OCI-LY3 (cell line): ENCODE measurements around the gene SBNO2.
A peak's percentile ranks its signal among the peaks of the same experiment; 100 is the strongest.

Experiments used
- H2AFZ ChIP-seq: fragments of 200-600, 300-600 bp; shearing (Covaris generic); 2 replicates; pipeline ENCODE4 v1.6.0; 2014; ENCODE audit warnings: antibody characterized with exemption, low read depth, low read length
- H3K27ac ChIP-seq: fragments of 200-600, 300-600 bp; sonication (generic); 2 replicates; pipeline ENCODE4 v1.5.1; 2014; ENCODE audit warnings: mild to moderate bottlenecking, low read length, moderate library complexity, mixed read lengths
- H3K27me3 ChIP-seq: fragments of 200-600, 300-600 bp; sonication (generic); 2 replicates; pipeline ENCODE4 v1.6.1; 2014; ENCODE audit warnings: low read depth, low read length, mixed read lengths
- H3K36me3 ChIP-seq: fragments of 200-600, 300-600 bp; sonication (generic); replicated peaks from 2 replicates; pipeline ENCODE3; 2014; ENCODE audit warnings: low read depth, low read length, mixed read lengths
- H3K4me1 ChIP-seq: fragments of 300-600, 200-600 bp; sonication (generic); 2 replicates; pipeline ENCODE4 v1.6.1; 2014; ENCODE audit warnings: low read length, mixed read lengths
- H3K4me2 ChIP-seq: fragments of 200-600, 300-600 bp; sonication (generic); 2 replicates; pipeline ENCODE4 v1.6.1; 2014; ENCODE audit warnings: low read length, mixed read lengths
- H3K4me3 ChIP-seq: fragments of 300-600, 200-600 bp; sonication (generic); 2 replicates; pipeline ENCODE4 v1.5.1; 2014; ENCODE audit warnings: antibody characterized with exemption, mild to moderate bottlenecking, low read length, moderate library complexity
- H3K79me2 ChIP-seq: fragments of 300-600, 200-600 bp; shearing (Covaris generic); 2 replicates; pipeline ENCODE4 v1.6.1; 2014; ENCODE audit warnings: mild to moderate bottlenecking, low read length, mixed read lengths
- H3K9ac ChIP-seq: fragments of 300-600, 200-600 bp; shearing (Covaris generic); 2 replicates; pipeline ENCODE4 v1.6.0; 2014; ENCODE audit warnings: mild to moderate bottlenecking, low read length, moderate library complexity
- H3K9me3 ChIP-seq: fragments of 200-600, 300-600 bp; shearing (Covaris generic); 2 replicates; pipeline ENCODE4 v1.6.1; 2014; ENCODE audit warnings: low read length, mixed read lengths; ENCODE audit not compliant: insufficient read depth
- H4K20me1 ChIP-seq: fragments of 200-600, 300-600 bp; sonication (generic); 2 replicates; pipeline ENCODE4 v1.6.1; 2016; ENCODE audit warnings: low read length, mixed read lengths; ENCODE audit not compliant: insufficient read depth
- EZH2phosphoT487 ChIP-seq: fragments of 200-600 bp; shearing (Covaris generic); IDR thresholded peaks from 2 replicates; pipeline ENCODE4 v1.6.1; 2018; ENCODE audit warnings: antibody characterized with exemption, mixed run types, low read depth
- TF ChIP-seq, protein P1 (sequence below): fragments of 200-600, 300-600 bp; sonication (generic); IDR thresholded peaks from 2 replicates; pipeline ENCODE4 v1.5.1; 2014; ENCODE audit warnings: antibody characterized with exemption, low read length, low read depth

Gene SBNO2, protein sequence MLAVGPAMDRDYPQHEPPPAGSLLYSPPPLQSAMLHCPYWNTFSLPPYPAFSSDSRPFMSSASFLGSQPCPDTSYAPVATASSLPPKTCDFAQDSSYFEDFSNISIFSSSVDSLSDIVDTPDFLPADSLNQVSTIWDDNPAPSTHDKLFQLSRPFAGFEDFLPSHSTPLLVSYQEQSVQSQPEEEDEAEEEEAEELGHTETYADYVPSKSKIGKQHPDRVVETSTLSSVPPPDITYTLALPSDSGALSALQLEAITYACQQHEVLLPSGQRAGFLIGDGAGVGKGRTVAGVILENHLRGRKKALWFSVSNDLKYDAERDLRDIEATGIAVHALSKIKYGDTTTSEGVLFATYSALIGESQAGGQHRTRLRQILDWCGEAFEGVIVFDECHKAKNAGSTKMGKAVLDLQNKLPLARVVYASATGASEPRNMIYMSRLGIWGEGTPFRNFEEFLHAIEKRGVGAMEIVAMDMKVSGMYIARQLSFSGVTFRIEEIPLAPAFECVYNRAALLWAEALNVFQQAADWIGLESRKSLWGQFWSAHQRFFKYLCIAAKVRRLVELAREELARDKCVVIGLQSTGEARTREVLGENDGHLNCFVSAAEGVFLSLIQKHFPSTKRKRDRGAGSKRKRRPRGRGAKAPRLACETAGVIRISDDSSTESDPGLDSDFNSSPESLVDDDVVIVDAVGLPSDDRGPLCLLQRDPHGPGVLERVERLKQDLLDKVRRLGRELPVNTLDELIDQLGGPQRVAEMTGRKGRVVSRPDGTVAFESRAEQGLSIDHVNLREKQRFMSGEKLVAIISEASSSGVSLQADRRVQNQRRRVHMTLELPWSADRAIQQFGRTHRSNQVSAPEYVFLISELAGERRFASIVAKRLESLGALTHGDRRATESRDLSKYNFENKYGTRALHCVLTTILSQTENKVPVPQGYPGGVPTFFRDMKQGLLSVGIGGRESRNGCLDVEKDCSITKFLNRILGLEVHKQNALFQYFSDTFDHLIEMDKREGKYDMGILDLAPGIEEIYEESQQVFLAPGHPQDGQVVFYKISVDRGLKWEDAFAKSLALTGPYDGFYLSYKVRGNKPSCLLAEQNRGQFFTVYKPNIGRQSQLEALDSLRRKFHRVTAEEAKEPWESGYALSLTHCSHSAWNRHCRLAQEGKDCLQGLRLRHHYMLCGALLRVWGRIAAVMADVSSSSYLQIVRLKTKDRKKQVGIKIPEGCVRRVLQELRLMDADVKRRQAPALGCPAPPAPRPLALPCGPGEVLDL (N-terminal part only)

DNA sequence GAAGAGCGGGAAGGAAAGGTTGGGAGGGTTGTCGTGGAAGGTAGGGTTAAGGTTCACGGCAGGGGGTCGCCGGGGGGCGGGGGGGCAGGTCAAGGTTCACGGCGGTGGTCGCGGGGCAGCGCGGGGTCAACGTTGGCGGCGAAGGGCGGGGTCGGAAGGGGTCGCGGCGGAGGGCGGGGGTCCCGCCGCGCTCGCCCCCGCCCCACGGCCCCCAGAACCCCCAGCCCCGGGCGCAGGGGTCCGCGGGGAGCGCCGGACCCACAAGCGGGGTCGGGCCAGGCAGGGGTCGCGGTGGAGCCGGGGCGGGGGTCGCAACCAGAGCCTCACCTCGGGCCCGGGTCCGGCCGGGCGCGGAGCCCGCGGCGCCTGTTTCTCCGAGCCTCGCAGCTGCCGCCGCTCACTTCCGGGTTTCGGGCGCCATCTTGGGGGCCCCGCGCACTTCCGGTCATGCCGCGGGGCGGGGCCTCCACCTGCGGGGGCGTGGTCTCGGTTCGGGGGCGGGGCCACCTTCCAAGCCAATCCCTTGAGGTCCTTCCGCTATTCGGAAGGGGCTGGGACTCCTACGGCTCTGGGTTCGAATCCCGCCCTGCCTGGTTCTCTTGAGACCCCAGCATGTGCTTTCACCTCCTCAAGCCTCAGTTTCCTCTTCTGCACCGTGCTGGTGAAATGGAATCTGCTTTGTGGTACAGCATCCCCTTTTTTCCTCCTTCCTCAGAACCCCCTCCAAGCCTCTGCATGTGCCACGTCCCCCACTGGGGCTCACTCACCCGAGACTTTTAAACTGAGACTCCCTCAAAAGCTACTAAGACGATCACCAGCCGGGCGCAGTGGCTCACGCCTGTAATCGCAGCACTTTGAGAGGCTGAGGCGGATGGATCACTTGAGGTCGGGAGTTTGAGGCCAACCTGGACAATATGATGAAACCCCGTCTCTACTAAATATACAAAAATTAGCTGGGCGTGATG is at the start of gene SBNO2:
Gene SBNO2 (minus strand): TSS at position 424 of the 965 bp plus-strand sequence. CDS start 19,992 bp downstream, outside the sequence.
- Histone ChIP-seq H3K79me2 (peaks cover 50% of the 10 kb centered on the region), H3K4me2 (peak within 1 kb of the TSS; percentile 99), H2AFZ (peak within 1 kb of the TSS; percentile 27), H4K20me1 (peaks cover 33% of the 10 kb centered on the region), H3K4me1 (peaks cover 29% of the 10 kb centered on the region), H3K36me3 (peaks cover 11% of the 10 kb centered on the region), H3K4me3 (peak within 1 kb of the TSS; percentile 99), H3K27me3 (no peaks in the 10 kb centered on the region), H3K9ac (peak within 1 kb of the TSS; percentile 100), H3K9me3 (no peaks in the 10 kb centered on the region), H3K27ac (peak within 1 kb of the TSS; percentile 72)
- no peak for TF ChIP-seq EZH2phosphoT487
- TF ChIP-seq, protein P1, sequence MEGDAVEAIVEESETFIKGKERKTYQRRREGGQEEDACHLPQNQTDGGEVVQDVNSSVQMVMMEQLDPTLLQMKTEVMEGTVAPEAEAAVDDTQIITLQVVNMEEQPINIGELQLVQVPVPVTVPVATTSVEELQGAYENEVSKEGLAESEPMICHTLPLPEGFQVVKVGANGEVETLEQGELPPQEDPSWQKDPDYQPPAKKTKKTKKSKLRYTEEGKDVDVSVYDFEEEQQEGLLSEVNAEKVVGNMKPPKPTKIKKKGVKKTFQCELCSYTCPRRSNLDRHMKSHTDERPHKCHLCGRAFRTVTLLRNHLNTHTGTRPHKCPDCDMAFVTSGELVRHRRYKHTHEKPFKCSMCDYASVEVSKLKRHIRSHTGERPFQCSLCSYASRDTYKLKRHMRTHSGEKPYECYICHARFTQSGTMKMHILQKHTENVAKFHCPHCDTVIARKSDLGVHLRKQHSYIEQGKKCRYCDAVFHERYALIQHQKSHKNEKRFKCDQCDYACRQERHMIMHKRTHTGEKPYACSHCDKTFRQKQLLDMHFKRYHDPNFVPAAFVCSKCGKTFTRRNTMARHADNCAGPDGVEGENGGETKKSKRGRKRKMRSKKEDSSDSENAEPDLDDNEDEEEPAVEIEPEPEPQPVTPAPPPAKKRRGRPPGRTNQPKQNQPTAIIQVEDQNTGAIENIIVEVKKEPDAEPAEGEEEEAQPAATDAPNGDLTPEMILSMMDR = no peak

DNA sequence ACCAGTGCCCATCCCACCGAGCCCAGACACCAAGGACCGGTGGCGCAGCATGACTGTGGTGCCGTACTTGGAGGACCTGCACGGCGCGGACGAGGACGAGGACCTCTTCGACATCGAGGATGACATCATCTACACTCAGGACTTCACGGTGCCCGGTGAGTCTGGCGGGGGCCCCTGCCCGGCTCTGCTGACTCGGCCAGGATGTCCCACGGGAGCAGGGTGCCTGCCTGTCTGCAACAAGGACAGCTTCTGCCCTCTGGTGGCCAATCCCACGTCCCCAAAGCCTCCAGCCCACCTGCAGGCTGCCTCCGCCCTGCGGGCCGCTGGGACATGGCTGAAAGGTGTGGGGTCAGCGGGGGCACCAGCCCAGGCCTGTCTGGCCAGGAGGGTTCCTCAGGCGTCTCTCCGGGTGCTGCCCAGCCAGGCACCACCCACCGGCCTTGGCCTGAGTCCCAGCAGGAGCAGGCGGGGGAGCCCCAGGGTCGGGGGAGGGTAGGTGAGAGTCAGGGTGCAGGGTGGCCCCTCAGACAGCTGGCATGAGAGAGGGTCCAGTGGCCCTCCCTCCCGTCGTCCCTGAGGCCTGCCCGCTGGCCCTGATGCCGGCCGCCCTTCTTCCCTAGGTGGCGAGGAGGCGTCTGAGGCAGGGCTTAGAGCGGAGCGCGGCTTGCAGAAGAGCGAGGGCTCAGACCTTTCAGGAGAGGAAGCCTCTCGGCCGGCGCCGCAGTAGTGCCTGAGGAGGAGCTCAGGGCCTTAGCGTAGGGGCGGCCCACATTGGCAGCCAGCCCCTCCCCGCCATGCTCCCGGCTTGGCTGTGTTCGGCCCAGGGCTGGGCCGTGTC is 49.2 kb upstream of the SBNO2 start:
- Histone ChIP-seq H2AFZ (no peak overlapping the region), H3K79me2 (peaks cover 6% of the 10 kb centered on the region; the same call in 1 of the 2 replicates), H4K20me1 (peaks cover 16% of the 10 kb centered on the region), H3K27me3 (no peaks in the 10 kb centered on the region), H3K27ac (no peak overlapping the region), H3K36me3 (peaks cover 21% of the 10 kb centered on the region), H3K9me3 (no peaks in the 10 kb centered on the region), H3K4me2 (no peak overlapping the region), H3K4me3 (no peak overlapping the region), H3K4me1 (no peaks in the 10 kb centered on the region), H3K9ac (no peak overlapping the region)
- TF ChIP-seq, protein P1 = peak; percentile 69
- TF ChIP-seq EZH2phosphoT487 = no peak

DNA sequence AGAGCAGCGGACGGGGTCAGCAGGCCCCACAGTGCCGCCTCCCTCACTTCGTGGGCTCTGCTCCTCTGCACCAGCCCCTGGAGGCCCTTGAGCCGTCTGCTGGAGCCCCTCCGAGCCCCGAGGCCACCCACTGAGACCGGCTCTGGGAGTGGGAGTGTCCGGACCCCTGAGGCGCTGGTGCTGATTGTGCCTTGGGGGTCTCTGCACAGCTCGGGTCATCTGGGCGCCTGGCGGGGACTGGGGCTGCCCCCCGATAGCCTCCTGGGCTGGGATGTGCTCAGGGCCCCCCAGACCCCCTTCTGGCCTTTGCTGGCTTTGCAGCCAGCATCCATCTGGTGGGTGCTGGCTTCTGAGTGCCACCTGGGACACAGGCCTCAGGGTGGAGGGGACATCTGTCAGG is 48.3 kb upstream of the SBNO2 start:
- peaks cover 13% of the 10 kb centered on the region; the same call in 1 of the 2 replicates for H3K79me2 ChIP-seq
- H3K27me3 ChIP-seq = no peaks in the 10 kb centered on the region
- no peak overlapping the region for H3K4me3 ChIP-seq
- peaks cover 24% of the 10 kb centered on the region for H4K20me1 ChIP-seq
- peaks cover 13% of the 10 kb centered on the region for H3K36me3 ChIP-seq
- H3K9me3 ChIP-seq = no peaks in the 10 kb centered on the region
- no peaks in the 10 kb centered on the region for H3K4me1 ChIP-seq
- H3K27ac ChIP-seq = no peak overlapping the region
- no peak overlapping the region for H3K4me2 ChIP-seq
- no peak overlapping the region for H2AFZ ChIP-seq
- no peak for TF ChIP-seq EZH2phosphoT487
- TF ChIP-seq, protein P1 = no peak
- no peak overlapping the region for H3K9ac ChIP-seq
